DOHH2 (cell line): ENCODE results near the gene LAIR2.

ENCODE experiments used
- H3F3A ChIP-seq: fragments of 200-600 bp; sonication (generic), shearing (Covaris generic); 2 replicates; pipeline ENCODE4 v1.6.0; 2016; ENCODE audit warnings: antibody characterized with exemption, mild to moderate bottlenecking; ENCODE audit not compliant: control insufficient read depth, insufficient read depth
- H3K27ac ChIP-seq: fragments of 200-600 bp; sonication (generic); 2 replicates; pipeline ENCODE4 v1.5.1; 2014; ENCODE audit warnings: low read depth, mild to moderate bottlenecking, low read length, moderate library complexity
- H3K27me3 ChIP-seq: fragments of 200-600 bp; sonication (generic); 2 replicates; pipeline ENCODE4 v1.6.1; 2014; ENCODE audit warnings: mild to moderate bottlenecking, low read length, mixed read lengths; ENCODE audit not compliant: control insufficient read depth
- H3K36me3 ChIP-seq: fragments of 200-600 bp; sonication (generic); 2 replicates; pipeline ENCODE4 v1.6.1; 2014; ENCODE audit warnings: mild to moderate bottlenecking, low read length, moderate library complexity, mixed read lengths; ENCODE audit not compliant: control insufficient read depth
- H3K4me1 ChIP-seq: fragments of 200-600 bp; sonication (generic); 2 replicates; pipeline ENCODE4 v1.6.1; 2014; ENCODE audit warnings: mild to moderate bottlenecking, low read length, mixed read lengths; ENCODE audit not compliant: control insufficient read depth
- H3K4me2 ChIP-seq: fragments of 200-600 bp; sonication (generic); 2 replicates; pipeline ENCODE4 v1.6.0; 2014; ENCODE audit warnings: mild to moderate bottlenecking, low read length, moderate library complexity
- H3K4me3 ChIP-seq: fragments of 200-600 bp; sonication (generic); 2 replicates; pipeline ENCODE4 v1.5.1; 2014; ENCODE audit warnings: mild to moderate bottlenecking, low read length, mixed read lengths
- H3K79me2 ChIP-seq: fragments of 200-600 bp; sonication (generic); 2 replicates; pipeline ENCODE4 v1.6.1; 2014; ENCODE audit warnings: mild to moderate bottlenecking, low read length, mixed read lengths; ENCODE audit not compliant: control insufficient read depth
- H3K9me2 ChIP-seq: fragments of 200-600 bp; sonication (generic); replicated peaks from 2 replicates; pipeline ENCODE4 v1.6.1; 2014; ENCODE audit warnings: mild to moderate bottlenecking, low read length, mixed read lengths; ENCODE audit not compliant: control insufficient read depth
- H3K9me3 ChIP-seq: fragments of 200-600 bp; sonication (generic); 2 replicates; pipeline ENCODE4 v1.6.1; 2014; ENCODE audit warnings: antibody characterized with exemption, low read length, mixed read lengths; ENCODE audit not compliant: control insufficient read depth, insufficient read depth
- H4K20me1 ChIP-seq: fragments of 200-600 bp; sonication (generic); 2 replicates; pipeline ENCODE4 v1.6.0; 2014; ENCODE audit warnings: low read depth, mild to moderate bottlenecking, antibody characterized with exemption, low read length, moderate library complexity; ENCODE audit not compliant: control insufficient read depth, insufficient read depth
- CTCF ChIP-seq: fragments of 200-600 bp; sonication (generic); IDR thresholded peaks from one replicate; pipeline ENCODE4 v1.5.1; 2014; ENCODE audit warnings: antibody characterized with exemption, mild to moderate bottlenecking, low read depth, low read length; ENCODE audit not compliant: poor library complexity, severe bottlenecking
- EZH2phosphoT487 ChIP-seq: fragments of 200-600 bp; sonication (generic); IDR thresholded peaks from 2 replicates; pipeline ENCODE4 v1.6.1; 2017; ENCODE audit warnings: borderline replicate concordance, mild to moderate bottlenecking, antibody characterized with exemption, low read length, moderate library complexity, mixed read lengths

Gene LAIR2

GRCh38 chr19:54535601-54536000 is 33.0 kb downstream of the LAIR2 start:
- H3K27me3 ChIP-seq = peaks cover 50% of the 10 kb centered on the region
- TF ChIP-seq CTCF = no peak
- TF ChIP-seq EZH2phosphoT487 = no peak

GRCh38 chr19:54536956-54537355 is 34.3 kb downstream of the LAIR2 start:
- Histone ChIP-seq H3K27me3 (peaks cover 48% of the 10 kb centered on the region), H3K4me3 (no peak overlapping the region), H3K9me2 (no peaks in the 10 kb centered on the region), H3K4me2 (no peak overlapping the region), H3K4me1 (peaks cover 11% of the 10 kb centered on the region), H3K36me3 (no peaks in the 10 kb centered on the region), H3F3A (no peaks in the 10 kb centered on the region), H4K20me1 (no peaks in the 10 kb centered on the region), H3K27ac (no peak overlapping the region), H3K79me2 (no peaks in the 10 kb centered on the region), H3K9me3 (no peaks in the 10 kb centered on the region)
- TF ChIP-seq CTCF (no peak), EZH2phosphoT487 (no peak)

More at GRCh38 chr19:54535601-54536000, 33.0 kb downstream of the LAIR2 start:
- Histone ChIP-seq H3K79me2 (no peaks in the 10 kb centered on the region), H4K20me1 (no peaks in the 10 kb centered on the region), H3K4me3 (no peak overlapping the region), H3K36me3 (no peaks in the 10 kb centered on the region), H3K9me2 (no peaks in the 10 kb centered on the region), H3K4me1 (peaks cover 12% of the 10 kb centered on the region), H3F3A (no peaks in the 10 kb centered on the region), H3K27ac (no peak overlapping the region), H3K9me3 (no peaks in the 10 kb centered on the region), H3K4me2 (no peak overlapping the region)

- Histone ChIP-seq H3K79me2 (no peaks in the 10 kb centered on the region), H3K36me3 (no peaks in the 10 kb centered on the region), H3K9me2 (no peaks in the 10 kb centered on the region), H3K4me2 (no peak overlapping the region), H3K9me3 (no peaks in the 10 kb centered on the region), H4K20me1 (no peaks in the 10 kb centered on the region), H3K27ac (no peak overlapping the region), H3K27me3 (peaks cover 15% of the 10 kb centered on the region), H3F3A (no peaks in the 10 kb centered on the region), H3K4me1 (no peaks in the 10 kb centered on the region; the same call in 1 of the 2 replicates), H3K4me3 (no peak overlapping the region)
- TF ChIP-seq EZH2phosphoT487 (no peak), CTCF (no peak)
These were observed 39.1 kb downstream of the LAIR2 start for GRCh38 chr19:54541712-54542111.
